Uterus (tissue), 4 donors: Measurements from ENCODE around the gene CTCF. TPM values are rescaled to one million over a fixed set of nuclear protein-coding genes. Genes with fewer than 3 reads are reported as not detected.

Experiments used
- DNase-seq, 2 donors: peaks; one replicate each; pipeline ENCODE4 v3.0.0-alpha.2; 2019 to 2020
- H3K27ac ChIP-seq, 2 donors: fragments of 200-600 bp; sonication (generic); 1 replicate in 1 of 2; 2 replicates in 1 of 2; pipeline ENCODE4 v1.5.1; 2016 to 2018
- H3K27me3 ChIP-seq, 2 donors: fragments of 200-600 bp; sonication (generic); one replicate each; pipeline ENCODE4 v1.5.1; 2018 to 2019; ENCODE audit warnings: control low read depth in 1 of 2
- H3K36me3 ChIP-seq, 2 donors: fragments of 200-600 bp; sonication (generic); one replicate each; pipeline ENCODE4 v1.5.1; 2019; ENCODE audit warnings: control low read depth in 1 of 2
- H3K4me1 ChIP-seq, 2 donors: fragments of 200-600 bp; sonication (generic); one replicate each; pipeline ENCODE4 v1.5.1; 2018 to 2019; ENCODE audit warnings: control low read depth in 1 of 2
- H3K4me3 ChIP-seq, 2 donors: fragments of 200-600 bp; sonication (generic); 1 replicate in 1 of 2; 2 replicates in 1 of 2; pipeline ENCODE4 v1.5.1; 2018 to 2019; ENCODE audit warnings: mild to moderate bottlenecking in 1 of 2
- H3K9me3 ChIP-seq, 2 donors: fragments of 200-600 bp; sonication (generic); one replicate each; pipeline ENCODE4 v1.5.1; 2019; ENCODE audit warnings: control low read depth in 1 of 2
- POLR2A ChIP-seq, 2 donors: fragments of 450-650 bp; IDR thresholded peaks; one replicate each; pipeline ENCODE4 v1.6.1; 2016; ENCODE audit warnings: antibody characterized with exemption in 2 of 2, mild to moderate bottlenecking in 1 of 2, moderate library complexity in 1 of 2
- intact Hi-C: fragments of 100-400 bp; cut with DNase I; formaldehyde crosslinking; loops from one replicate; pipeline ENCODE4 v1.15.1; 2023; ENCODE audit warnings: low total_unique reads
- total RNA-seq, 4 donors: library from RNA; depleted of rRNA in 3 of 4; stranded (reverse); fragments of >200 nt in 3 of 4; gene quantifications; one replicate each; pipeline versions ENCODE4 v1.1.0 to v1.2.4, GENCODE V29; 2014 to 2023
- TF ChIP-seq, protein P1 (sequence below), 4 experiments: fragments of 200-600 bp in 2 of 4; fragments of 450-650 bp in 2 of 4; sonication (generic) in 2 of 4; IDR thresholded peaks; one replicate each; pipeline ENCODE4 v1.5.1; 2016 to 2019; ENCODE audit warnings: antibody characterized with exemption in 4 of 4, mild to moderate bottlenecking in 2 of 4, moderate library complexity in 1 of 4
- donor health status: DM: yes; HTN: yes; CAD: no.

Gene CTCF
- total RNA-seq, 4 donors from 2014 or later, result 24.8 to 54.1 (median 43.7) TPM

DNA sequence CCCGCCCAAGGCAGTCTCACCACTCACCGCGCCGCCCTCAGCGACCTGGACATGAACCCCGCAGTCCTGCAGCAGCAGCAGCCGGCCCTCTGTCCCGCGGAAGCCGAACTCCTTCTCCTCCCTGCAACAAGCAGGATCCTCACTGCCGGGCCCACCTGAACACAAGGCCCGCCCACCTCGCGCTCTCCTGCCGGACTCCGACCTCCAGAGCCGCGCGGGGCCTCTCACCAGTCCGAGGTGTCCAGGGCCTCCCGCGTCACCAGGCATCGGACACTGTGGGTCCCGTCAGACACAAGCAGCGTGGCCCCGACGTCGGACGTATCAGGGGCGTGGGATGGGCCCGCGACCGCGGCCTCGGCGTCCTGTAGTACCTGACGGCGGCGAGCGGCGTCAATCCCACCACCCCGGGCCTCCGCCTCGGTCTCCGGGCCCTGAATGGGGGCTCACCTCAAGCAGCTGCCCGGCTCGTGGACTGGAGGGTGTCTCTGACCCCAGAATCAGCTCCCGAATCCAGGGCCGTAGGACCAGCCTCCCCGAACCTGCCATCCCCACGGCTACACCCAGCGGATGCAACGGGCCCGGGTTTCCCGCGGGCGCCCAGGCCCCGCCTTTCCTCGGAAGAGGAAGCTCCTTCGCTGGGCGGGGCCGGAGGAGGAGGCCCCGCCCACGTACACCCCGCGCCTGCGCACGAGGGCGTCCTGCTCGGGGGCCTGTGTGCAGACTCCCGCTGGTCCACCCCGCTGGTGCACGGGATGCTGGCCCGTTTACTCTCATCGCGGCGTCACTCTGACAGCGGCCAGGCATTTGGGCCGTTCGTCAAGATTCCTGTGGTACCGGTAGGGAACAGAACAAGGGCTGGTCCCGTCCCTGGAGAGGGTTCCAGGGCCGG, 97.6 kb downstream of the CTCF start, which contains the start of gene ACD:
ACD (minus strand) TSS at position 586 of the 889 bp plus-strand sequence; CDS start at position 546, 40 bp downstream.
- H3K4me3 ChIP-seq, result peak within 1 kb of the TSS; percentile 64 to 94
- peaks cover 0 to 1% of the 10 kb centered on the region in 2 donors for H3K27me3 ChIP-seq
- H3K9me3 ChIP-seq, result no peaks in the 10 kb centered on the region
- peak; percentile 88 to 94 for DNase-seq
- TF ChIP-seq, protein P1, sequence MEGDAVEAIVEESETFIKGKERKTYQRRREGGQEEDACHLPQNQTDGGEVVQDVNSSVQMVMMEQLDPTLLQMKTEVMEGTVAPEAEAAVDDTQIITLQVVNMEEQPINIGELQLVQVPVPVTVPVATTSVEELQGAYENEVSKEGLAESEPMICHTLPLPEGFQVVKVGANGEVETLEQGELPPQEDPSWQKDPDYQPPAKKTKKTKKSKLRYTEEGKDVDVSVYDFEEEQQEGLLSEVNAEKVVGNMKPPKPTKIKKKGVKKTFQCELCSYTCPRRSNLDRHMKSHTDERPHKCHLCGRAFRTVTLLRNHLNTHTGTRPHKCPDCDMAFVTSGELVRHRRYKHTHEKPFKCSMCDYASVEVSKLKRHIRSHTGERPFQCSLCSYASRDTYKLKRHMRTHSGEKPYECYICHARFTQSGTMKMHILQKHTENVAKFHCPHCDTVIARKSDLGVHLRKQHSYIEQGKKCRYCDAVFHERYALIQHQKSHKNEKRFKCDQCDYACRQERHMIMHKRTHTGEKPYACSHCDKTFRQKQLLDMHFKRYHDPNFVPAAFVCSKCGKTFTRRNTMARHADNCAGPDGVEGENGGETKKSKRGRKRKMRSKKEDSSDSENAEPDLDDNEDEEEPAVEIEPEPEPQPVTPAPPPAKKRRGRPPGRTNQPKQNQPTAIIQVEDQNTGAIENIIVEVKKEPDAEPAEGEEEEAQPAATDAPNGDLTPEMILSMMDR (IDR thresholded peaks at IDR 0.05), result peak in 2 of 4 experiments; percentile 6 to 35
- TF ChIP-seq POLR2A (IDR thresholded peaks at IDR 0.05), result peak; percentile 75 to 93
- peaks cover 0 to 18% of the 10 kb centered on the region in 2 donors for H3K4me1 ChIP-seq
- peak within 1 kb of the TSS; percentile 94 for H3K27ac ChIP-seq
- intact Hi-C loops, result no loop called here
- no peaks in the 10 kb centered on the region for H3K36me3 ChIP-seq

DNA sequence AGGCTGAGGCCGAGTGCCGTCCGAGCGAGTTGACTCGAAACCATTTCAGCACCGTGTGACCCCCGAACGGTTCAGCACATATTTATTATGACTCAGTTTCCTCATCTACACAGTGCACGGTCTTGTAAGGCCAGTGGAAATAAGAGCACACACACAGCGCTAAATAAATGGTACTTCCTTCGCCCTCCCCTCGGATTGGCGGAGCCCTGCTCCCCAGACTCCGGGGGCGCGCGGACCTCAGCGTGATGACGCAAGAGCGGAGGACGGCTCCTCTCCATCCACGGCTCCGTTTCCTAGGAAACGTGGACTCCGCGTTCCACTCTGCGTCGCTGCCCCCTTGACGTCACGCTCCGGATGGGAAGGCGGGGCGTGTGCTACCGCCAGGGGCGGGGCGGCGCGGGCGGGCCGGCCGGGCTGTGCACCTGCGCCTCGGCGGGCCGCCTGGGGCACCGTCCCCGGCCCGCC, 98.3 kb downstream of the CTCF start, which contains the start of gene PARD6A:
PARD6A (plus strand) TSS at position 397 of the 465 bp plus-strand sequence. CDS start 79 bp downstream, outside the sequence.
- DNase-seq, result peak; percentile 94 to 95
- peak within 1 kb of the TSS; percentile 64 to 94 for H3K4me3 ChIP-seq
- no peaks in the 10 kb centered on the region for H3K9me3 ChIP-seq
- TF ChIP-seq, protein P1 (IDR thresholded peaks at IDR 0.05), result peak in 2 of 4 experiments; percentile 20 to 30
- no peak for TF ChIP-seq POLR2A (IDR thresholded peaks at IDR 0.05)
- peak within 1 kb of the TSS; percentile 94 for H3K27ac ChIP-seq
- H3K27me3 ChIP-seq, result no peaks in the 10 kb centered on the region
- intact Hi-C loops, result no loop called here
- no peaks in the 10 kb centered on the region for H3K36me3 ChIP-seq
- H3K4me1 ChIP-seq, result peaks cover 3 to 18% of the 10 kb centered on the region in 2 donors

DNA sequence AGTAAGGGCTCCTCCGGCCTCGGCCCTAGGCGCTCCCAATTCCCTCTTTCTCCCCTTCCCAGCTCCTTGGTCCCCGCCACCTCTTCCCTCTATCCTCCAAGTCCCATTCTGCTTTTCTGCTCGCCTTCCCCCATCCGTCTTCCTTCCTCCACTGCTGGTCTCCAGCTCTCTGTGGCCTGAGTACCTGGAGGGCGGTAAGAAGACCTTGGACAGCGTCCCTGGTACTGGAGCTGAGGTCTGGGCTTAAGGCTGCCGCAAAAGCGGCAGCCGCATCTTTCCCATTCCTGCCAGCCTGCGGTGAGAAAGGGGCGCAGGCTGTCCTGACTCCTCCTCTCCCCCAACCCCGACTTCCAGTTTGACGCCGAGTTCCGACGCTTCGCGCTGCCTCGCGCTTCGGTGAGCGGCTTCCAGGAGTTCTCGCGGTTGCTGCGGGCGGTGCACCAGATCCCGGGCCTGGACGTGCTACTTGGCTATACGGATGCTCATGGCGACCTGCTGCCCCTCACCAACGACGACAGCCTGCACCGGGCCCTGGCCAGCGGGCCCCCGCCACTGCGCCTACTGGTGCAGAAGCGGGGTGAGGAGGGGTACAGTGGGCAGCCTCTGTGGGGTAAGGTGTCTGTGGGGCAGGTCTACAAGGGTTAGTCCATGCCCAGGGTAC, 98.9 kb downstream of the CTCF start:
- no peak for DNase-seq
- Histone ChIP-seq H3K4me1 (peaks cover 4 to 18% of the 10 kb centered on the region in 2 donors), H3K36me3 (no peaks in the 10 kb centered on the region), H3K9me3 (no peaks in the 10 kb centered on the region), H3K4me3 (peak overlapping the region; percentile 64 to 94), H3K27me3 (no peaks in the 10 kb centered on the region), H3K27ac (peak overlapping the region; percentile 94)
- TF ChIP-seq, protein P1 (IDR thresholded peaks at IDR 0.05), result no peak
- intact Hi-C loops, result no loop called here

DNA sequence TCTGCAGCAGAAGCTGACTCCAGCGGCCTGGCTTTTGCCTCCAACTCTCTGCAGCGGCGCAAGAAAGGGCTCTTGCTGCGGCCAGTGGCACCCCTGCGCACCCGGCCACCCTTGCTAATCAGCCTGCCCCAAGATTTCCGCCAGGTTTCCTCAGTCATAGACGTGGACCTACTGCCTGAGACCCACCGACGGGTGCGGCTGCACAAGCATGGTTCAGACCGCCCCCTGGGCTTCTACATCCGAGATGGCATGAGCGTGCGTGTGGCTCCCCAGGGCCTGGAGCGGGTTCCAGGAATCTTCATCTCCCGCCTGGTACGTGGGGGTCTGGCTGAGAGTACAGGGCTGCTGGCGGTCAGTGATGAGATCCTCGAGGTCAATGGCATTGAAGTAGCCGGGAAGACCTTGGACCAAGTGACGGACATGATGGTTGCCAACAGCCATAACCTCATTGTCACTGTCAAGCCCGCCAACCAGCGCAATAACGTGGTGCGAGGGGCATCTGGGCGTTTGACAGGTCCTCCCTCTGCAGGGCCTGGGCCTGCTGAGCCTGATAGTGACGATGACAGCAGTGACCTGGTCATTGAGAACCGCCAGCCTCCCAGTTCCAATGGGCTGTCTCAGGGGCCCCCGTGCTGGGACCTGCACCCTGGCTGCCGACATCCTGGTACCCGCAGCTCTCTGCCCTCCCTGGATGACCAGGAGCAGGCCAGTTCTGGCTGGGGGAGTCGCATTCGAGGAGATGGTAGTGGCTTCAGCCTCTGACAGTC, 99.7 kb downstream of the CTCF start:
- TF ChIP-seq, protein P1 (IDR thresholded peaks at IDR 0.05), result no peak
- TF ChIP-seq POLR2A (IDR thresholded peaks at IDR 0.05), result no peak
- Histone ChIP-seq H3K4me1 (peaks cover 4 to 18% of the 10 kb centered on the region in 2 donors), H3K27me3 (no peaks in the 10 kb centered on the region), H3K9me3 (no peaks in the 10 kb centered on the region), H3K27ac (no peak overlapping the region), H3K4me3 (no peak overlapping the region), H3K36me3 (no peaks in the 10 kb centered on the region)
- intact Hi-C loops, result no loop called here
- no peak for DNase-seq
